Psoas muscle (tissue), 8 donors: ENCODE results near the gene PHLDB2. TPM values are rescaled to one million over a fixed set of nuclear protein-coding genes. Genes with fewer than 3 reads are reported as not detected.

Experiments
- ATAC-seq, 4 donors: fragments of 200-7000 bp; cut with Tn5 transposase; one replicate each; pipeline ENCODE4 v1.9.1; 2020; ENCODE audit warnings: moderate library complexity in 3 of 4, mild to moderate bottlenecking in 2 of 4
- DNase-seq, 2 donors: peaks; one replicate each; pipeline ENCODE4 v3.0.0-alpha.2; 2020
- H3K27ac ChIP-seq: fragments of 200-600 bp; one replicate; pipeline ENCODE4 v1.8.0; 2022
- H3K27me3 ChIP-seq, 3 donors: fragments of 200-600 bp in 1 of 3; one replicate each; pipeline versions ENCODE4 v1.6.1 to v1.8.0; 2013 to 2022; ENCODE audit warnings: low read length in 2 of 3, mild to moderate bottlenecking in 2 of 3, moderate library complexity in 1 of 3; ENCODE audit not compliant: insufficient read depth in 3 of 3
- H3K36me3 ChIP-seq, 2 donors: fragments of 200-600 bp in 1 of 2; one replicate each; pipeline versions ENCODE4 v1.6.1 to v1.8.0; 2013 to 2022; ENCODE audit warnings: low read depth in 1 of 2, mild to moderate bottlenecking in 1 of 2, moderate library complexity in 1 of 2; ENCODE audit not compliant: insufficient read depth in 1 of 2
- H3K4me1 ChIP-seq: fragments of 200-600 bp; one replicate; pipeline ENCODE4 v1.8.0; 2022
- H3K4me3 ChIP-seq: fragments of 200-600 bp; one replicate; pipeline ENCODE4 v1.8.0; 2022; ENCODE audit warnings: mild to moderate bottlenecking
- H3K9me3 ChIP-seq: fragments of 200-600 bp; one replicate; pipeline ENCODE4 v1.8.0; 2022
- WGBS, 3 donors: extraction: QIAGEN DNeasy Blood & Tissue Kit; methylation state at CpG; one replicate each; pipeline versions ENCODE4 v1.1.6 to v1.1.7; 2013; 5-methylcytosine and 5-hydroxymethylcytosine counted together
- intact Hi-C, 2 donors: fragments of 100-400 bp; cut with DNase I; formaldehyde crosslinking; loops; one replicate each; pipeline versions ENCODE4 v1.11.0 to v1.14.2; 2022
- polyA plus RNA-seq, 3 donors: library from polyadenylated mRNA; stranded (reverse); fragments of 200-250 nt; gene quantifications; one replicate each; pipeline ENCODE4 v1.2.3, GENCODE V29; 2013
- total RNA-seq, 4 donors: library from RNA; stranded (reverse); fragmentation: NEBNext Ultra II Directional in 2 of 4; extraction: Animal tissue kit (Norgen Biotek cat#: 25700) in 2 of 4; gene quantifications; one replicate each; pipeline versions ENCODE4 v1.2.1 to v1.2.4, GENCODE V29; 2021 to 2023
- TF ChIP-seq, protein P1 (sequence below): fragments of 200-600 bp; IDR thresholded peaks from one replicate; pipeline ENCODE4 v1.8.0; 2022; ENCODE audit warnings: antibody characterized with exemption
- donor health status: healthy with polysubstance abuse.
- donor health status: DM: no; HTN: no; CAD: no; lungs with moderate emphysema.
- donor health status: Bipolar disorder and iron deficiency.
- donor health status: healthy.
- donor health status: DM: yes; HTN: yes; CAD: no.
- donor health status: DM: no; HTN: no; CAD: no.
- donor health status: DM: no; HTN: no; CAD: no.
- donor health status: DM: yes; HTN: yes; CAD: no.

Gene PHLDB2
- total and polyA plus RNA-seq, 7 donors: 2.9 to 8.5 (median 5.6) TPM

GRCh38 chr3:111984636-111985298, 125.7 kb downstream of the PHLDB2 start:
- no peak overlapping the region for H3K27ac ChIP-seq
- peaks cover 0 to 22% of the 10 kb centered on the region in 2 donors for H3K36me3 ChIP-seq
- ATAC-seq: no peak
- no peaks in the 10 kb centered on the region for H3K9me3 ChIP-seq
- peaks cover 9% of the 10 kb centered on the region for H3K4me1 ChIP-seq
- no peak overlapping the region for H3K4me3 ChIP-seq
- no peak for DNase-seq
- WGBS, 3 donors: 44 to 59% (median 45%) methylated on average over 2 of the region's 2 CpGs
- intact Hi-C loops: no loop called here
- TF ChIP-seq, protein P1, sequence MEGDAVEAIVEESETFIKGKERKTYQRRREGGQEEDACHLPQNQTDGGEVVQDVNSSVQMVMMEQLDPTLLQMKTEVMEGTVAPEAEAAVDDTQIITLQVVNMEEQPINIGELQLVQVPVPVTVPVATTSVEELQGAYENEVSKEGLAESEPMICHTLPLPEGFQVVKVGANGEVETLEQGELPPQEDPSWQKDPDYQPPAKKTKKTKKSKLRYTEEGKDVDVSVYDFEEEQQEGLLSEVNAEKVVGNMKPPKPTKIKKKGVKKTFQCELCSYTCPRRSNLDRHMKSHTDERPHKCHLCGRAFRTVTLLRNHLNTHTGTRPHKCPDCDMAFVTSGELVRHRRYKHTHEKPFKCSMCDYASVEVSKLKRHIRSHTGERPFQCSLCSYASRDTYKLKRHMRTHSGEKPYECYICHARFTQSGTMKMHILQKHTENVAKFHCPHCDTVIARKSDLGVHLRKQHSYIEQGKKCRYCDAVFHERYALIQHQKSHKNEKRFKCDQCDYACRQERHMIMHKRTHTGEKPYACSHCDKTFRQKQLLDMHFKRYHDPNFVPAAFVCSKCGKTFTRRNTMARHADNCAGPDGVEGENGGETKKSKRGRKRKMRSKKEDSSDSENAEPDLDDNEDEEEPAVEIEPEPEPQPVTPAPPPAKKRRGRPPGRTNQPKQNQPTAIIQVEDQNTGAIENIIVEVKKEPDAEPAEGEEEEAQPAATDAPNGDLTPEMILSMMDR: no peak
- H3K27me3 ChIP-seq: no peaks in the 10 kb centered on the region

GRCh38 chr3:111986800-111987199, 127.7 kb downstream of the PHLDB2 start:
- no peak for ATAC-seq
- Histone ChIP-seq H3K27me3 (no peaks in the 10 kb centered on the region), H3K36me3 (peaks cover 0 to 35% of the 10 kb centered on the region in 2 donors), H3K27ac (no peak overlapping the region), H3K9me3 (no peaks in the 10 kb centered on the region), H3K4me1 (peaks cover 3% of the 10 kb centered on the region), H3K4me3 (no peak overlapping the region)
- WGBS, 3 donors: 80 to 82% (median 82%) methylated on average over 3 of the region's 3 CpGs
- DNase-seq: no peak
- intact Hi-C loops: no loop called here
- TF ChIP-seq, protein P1: no peak

GRCh38 chr3:111989061-111989678, 130.1 kb downstream of the PHLDB2 start:
- intact Hi-C loops: loop anchor here in 1 of 2 donors (2.0 kb wide), 1 partner anchor 24 kb away; no protein-coding TSS in a partner anchor
- ATAC-seq (peak in 3 of 4 donors; percentile 66 to 84 (median 70)), DNase-seq (no peak)
- peaks cover 0 to 50% of the 10 kb centered on the region in 2 donors for H3K36me3 ChIP-seq
- no peaks in the 10 kb centered on the region for H3K4me1 ChIP-seq
- WGBS, 3 donors: 53 to 60% (median 58%) methylated on average over 3 of the region's 3 CpGs
- no peak overlapping the region for H3K27ac ChIP-seq
- H3K27me3 ChIP-seq: no peaks in the 10 kb centered on the region
- H3K9me3 ChIP-seq: no peaks in the 10 kb centered on the region
- TF ChIP-seq, protein P1: peak; percentile 71
- H3K4me3 ChIP-seq: no peak overlapping the region

- Histone ChIP-seq H3K27ac (no peak overlapping the region), H3K4me3 (no peak overlapping the region), H3K9me3 (no peaks in the 10 kb centered on the region), H3K27me3 (no peaks in the 10 kb centered on the region), H3K36me3 (peaks cover 0 to 33% of the 10 kb centered on the region in 2 donors), H3K4me1 (no peaks in the 10 kb centered on the region)
- TF ChIP-seq, protein P1: no peak
- ATAC-seq (no peak), DNase-seq (no peak)
- 62 to 95% (median 85%) methylated on average over 2 of the region's 2 CpGs for WGBS, 3 donors
- intact Hi-C loops: no loop called here
Measured at GRCh38 chr3:111993038-111993437, 134.0 kb downstream of the PHLDB2 start.
